Activated naive CD4-positive, alpha-beta T cell treated with Interleukin-2 at 50 U/mL for 16 hours (primary cell): Measurements from ENCODE around the gene RAB37.

ENCODE experiments used
- DNase-seq: peaks from one replicate; pipeline ENCODE4 v3.0.0-alpha.2; 2020

RAB37 gene

DNA sequence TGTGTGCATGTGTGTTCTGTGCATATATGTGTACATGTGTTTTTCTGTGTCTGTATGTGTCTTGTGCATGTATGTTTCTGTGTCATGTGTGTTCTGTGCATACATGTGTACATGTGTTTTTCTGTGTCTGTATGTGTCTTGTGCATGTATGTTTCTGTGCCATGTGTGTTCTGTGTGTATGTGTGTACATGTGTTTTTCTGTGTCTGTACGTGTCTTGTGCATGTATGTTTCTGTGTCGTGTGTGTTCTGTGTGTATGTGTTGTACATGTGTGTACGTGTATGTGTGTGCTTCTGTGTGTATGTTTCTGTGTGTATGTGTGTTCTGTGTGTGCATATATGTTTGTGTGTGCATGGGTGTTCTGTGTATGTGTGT, 8.4 kb upstream of the RAB37 start:
- no peak for DNase-seq

DNA sequence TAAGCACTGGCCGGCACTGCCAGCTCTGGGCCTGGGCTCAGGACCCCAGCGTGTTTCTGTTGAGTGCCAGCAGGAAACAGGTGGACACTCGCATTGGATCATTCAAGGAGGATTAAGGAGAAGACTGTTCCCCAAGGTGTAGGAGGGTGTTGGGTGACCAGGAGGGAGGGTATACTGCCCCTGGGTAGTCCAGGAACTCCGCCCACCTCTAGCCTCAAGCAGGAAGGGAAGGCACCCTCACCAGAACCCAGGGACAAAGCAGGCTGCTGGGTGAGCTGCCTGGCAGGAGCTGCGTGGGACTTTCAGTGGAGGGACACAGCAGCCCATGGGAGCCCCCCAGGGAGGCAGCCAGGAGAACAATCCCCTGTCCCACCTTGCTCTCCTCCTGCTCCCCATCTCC, 7.7 kb upstream of the RAB37 start:
- no peak for DNase-seq

DNA sequence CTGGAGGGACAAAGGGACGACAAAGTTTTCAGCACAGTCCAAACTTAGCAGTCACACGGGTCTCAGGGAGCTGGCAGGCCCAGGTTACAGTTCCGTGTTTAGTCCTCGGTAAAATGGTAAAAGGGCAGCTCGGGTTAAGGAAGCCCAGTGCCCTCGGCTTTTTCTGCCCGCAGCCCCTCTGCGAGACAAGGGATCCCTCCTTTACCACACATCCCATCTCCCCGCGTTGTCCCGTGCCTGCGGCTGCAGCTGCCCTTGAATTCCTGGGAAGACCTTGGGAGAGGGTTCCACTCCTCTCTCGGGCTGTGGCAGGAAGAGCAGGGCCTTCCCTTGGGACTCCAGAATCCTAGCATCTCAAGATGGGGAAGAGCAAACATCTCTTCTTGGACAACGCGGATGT, 7.2 kb upstream of the RAB37 start:
- DNase-seq: no peak

DNA sequence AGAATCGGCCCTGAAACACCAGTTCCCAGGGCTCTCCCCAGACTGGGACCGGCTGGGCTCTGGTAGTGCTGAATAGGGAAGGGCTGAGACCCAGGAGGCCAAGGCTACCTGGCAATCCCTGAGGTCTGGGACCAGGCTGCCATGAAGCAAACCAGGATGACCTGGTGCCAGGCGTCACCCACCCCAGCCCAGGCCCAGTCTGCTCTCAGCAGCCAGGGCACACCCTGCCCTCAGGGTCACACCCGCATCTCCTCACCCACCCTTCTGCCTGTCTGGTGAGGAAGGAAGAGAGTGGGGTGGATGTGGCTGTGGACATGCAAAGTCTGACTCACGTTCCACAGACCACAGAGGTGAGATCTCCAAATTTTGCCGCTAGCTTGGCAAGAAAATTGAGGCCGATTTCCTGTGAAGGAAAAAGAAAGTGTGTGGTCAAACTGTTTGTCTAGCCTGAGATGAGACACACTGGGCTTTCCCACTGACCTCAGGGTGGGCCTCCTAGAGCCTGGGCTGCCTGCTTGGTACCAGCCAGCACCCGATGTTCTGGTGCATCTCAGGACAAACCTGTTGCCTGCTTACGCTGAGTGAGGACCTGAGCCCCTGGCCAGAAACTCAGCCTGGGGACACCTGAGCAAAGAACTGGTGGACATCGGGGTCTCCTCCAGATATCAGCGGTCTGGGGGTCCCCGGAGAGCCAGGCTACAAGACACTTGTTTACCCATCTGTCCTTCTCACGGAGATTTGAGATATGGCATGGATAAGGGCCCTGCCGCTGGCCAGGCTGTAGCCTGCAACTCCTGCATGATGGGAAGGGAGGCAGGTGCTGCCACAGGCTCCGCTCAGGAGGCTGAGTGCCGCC, 6.3 kb upstream of the RAB37 start:
- peak; percentile 57 for DNase-seq

DNA sequence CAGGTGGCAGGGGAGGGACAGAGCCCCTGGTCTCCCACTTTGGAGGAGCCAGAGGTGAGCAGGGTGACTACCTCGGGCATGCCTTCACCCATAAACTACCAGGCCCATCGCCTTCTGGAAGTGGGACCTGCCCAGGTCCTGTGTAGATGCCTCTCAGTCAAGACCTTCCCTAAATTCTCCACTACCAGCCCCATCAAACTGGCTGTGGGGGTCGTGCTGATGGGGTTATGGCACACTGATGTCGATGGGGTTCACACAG, 5.8 kb upstream of the RAB37 start:
- no peak for DNase-seq

DNA sequence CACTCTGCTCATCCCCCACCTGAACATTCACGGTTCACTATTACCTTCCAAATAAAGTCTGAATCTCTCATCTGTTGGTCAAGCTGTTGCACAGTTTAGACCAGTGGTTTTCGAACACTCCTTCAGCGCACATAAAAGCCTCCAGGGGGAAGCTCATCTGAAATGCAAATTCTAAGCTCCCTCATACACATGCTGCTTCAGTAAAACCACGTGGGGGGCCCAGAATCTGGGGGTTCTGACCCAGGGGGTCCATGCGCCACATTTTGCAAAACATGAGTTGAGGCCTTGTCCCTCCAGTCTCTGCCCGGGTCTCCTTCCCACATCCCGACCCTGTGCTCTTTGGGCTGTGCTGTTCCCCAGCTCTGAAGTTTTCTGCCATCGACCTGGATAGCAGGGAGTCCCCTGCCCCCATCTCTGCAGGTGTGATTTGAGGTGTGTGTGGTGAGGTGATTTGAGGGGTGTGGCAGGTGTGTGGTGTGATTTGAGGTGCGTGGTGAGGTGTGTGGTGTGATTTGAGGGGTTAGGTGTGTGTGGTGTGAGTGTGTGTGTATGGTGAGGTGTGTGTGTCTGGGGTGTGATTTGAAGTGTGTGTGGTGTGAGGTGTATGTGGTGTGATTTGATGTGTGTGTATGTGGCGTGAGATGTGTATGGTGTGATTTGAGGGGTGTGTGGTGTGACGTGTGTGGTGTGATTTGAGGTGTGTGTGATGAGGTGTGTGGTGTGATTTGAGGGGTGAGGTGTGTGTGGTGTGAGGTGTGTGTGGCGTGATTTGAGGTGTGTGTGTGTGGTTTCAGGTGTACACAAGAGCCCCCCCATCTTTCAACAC, 4.8 kb upstream of the RAB37 start:
- DNase-seq: no peak

DNA sequence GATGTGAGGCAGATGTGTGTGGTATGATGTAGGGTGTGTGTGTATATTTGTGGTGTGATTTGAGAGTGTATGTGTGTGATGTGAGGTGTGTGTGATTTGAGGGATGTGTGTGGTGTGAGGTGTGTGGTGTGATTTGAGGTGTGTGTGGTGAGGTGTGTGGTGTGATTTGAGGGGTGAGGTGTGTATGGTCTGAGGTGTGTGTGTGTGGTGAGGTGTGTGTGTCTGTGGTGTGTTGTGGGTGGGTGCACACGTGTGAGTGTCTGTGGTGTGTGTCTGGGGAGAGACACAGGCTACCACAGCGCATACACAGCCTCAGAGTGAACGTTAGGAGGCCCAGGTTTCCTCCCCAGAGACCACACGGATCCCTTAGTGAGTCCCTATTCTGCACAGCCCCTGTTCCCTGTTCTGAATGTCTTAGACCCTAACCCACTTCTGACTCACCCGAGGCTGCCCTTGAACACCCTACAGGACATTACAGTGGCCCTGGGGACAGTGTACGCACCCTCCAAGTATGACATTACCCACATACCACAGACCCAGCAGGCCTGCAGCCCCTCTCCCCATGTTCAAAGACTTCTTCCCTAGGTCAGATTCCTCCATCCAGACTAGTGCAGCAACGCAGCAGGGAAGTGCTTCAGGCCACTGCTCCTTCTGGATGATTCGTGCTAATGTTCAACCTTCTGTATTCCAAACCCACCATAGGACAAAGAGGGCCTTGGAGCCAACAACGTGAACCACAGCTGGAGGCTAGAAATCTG, 3.5 kb upstream of the RAB37 start:
- DNase-seq: no peak

DNA sequence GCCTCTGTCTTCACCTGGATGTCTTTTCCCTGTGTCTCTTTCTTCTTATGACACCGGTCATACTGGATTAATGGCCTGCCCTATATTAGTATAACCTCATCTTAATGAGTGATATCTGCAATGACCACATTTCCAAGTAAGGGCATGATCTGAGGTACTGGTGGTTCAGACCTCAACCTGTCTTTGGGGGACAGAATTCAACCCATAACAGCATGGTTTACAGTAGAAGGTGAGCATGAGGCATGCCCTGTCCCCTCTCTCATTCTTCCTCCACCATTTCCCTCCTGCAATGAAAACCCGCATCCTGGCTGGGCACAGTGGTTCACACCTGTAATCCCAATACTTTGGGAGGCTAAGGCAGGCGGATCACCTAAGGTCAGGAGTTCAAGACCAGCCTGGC, 2.8 kb upstream of the RAB37 start:
- DNase-seq: no peak

DNA sequence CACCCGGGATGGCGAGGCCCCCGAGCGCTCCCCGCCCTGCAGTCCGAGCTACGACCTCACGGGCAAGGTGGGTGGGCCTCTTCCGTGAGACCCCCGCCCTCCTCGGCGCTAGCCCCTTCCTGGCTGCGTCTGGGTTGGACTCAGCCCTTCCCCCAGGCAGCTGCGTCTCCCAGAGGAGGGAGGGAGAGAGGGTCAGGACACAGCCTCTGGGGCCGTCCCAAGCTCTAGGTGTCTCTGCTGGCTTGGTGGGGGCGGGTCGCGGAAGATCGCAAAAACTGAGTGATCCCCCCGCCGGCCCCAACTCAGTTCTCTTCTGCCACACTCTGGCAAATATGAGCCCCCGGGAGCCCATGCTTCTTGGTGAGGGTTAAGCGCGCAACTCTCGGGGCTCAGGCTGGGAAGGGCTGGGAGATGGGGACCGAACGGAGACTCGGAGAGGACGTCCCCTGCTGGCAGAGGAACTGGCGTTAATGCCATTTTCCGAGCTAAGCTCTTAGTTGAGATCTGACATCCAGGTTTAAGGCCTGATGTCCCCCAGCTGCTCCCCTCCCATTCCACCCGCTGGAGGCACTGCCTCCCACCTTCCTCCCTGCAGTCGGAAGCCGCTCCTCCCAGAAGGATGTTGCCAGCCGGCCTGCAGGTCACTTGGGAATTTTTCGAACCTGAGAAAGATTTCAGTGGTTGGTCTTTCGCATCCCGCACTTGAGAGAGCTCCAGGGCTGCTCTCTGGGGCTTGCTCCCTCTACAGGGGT, 419 bp downstream of the RAB37 start:
- DNase-seq: peak; percentile 52

DNA sequence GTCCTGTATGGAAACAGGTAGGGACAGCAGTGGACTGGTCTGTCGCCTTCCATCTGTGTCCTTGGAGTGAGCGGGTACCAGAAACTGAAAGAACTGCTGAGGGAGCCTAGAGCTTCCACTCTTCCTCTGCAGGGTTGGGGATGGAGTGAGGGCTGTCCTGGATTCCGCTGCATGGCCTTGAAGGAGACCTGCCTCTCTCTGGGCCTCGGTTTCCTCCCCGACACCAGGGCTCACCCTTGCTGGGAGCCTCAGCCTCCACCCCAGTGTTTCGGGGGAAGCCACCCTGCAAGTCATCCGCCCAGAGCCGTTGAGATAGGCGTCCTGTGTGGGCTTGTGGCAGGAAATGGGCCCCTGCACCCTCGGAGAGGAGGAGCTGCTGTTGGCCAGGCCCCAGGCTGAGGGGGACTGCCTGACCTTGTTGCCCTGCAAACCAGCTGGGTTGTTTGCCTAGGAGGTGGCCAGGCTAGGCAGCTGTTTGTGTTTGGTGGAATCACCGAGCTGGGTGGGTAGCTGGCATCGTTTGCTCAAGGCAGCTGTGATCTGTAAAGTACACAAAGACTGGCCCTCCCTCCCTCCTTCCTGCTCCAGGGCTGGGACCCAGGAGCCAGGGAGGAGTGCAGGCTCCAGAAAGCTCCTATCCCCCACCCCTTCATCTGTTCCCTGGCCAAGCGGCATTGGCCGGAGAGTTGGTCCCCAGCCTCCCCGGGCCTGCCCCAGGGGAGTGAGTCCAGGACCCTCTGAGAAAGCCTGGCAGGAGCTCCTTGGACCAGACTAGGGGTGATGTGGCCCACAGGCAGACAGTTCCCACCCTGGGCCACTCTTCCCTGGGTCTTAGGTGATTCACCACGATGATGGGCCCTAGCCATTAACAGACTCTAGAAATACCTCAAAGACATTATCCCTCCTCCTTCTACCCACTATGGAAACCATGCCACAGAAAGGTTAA, 1.3 kb downstream of the RAB37 start:
- DNase-seq: peak; percentile 77

DNA sequence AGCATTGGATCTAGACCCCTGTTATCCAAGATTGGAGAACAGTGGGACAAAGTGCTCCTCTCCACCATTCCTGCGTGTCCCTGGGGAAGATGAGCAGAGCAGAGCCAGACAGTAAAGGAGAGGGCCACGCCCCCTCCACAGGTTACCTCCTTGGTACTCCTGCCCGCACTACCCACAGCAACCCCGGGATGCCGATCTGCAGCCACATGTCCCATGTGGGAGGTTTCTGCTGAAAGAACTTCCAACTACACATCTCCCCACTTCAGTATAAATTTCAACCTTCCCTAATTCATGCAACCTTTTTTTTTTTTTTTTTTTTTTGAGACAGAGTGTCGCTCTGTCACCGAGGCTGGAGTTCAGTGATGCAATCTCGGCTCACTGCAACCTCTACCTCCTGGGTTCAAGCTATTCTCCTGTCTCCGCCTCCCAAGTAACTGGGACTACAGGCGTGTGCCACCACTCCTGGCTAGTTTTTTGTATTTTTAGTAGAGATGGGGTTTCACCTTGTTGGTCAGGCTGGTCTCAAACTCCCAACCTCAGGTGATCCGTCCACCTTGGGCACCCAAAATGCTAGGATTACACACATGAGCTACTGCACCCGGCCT, 2.3 kb downstream of the RAB37 start:
- DNase-seq: no peak

DNA sequence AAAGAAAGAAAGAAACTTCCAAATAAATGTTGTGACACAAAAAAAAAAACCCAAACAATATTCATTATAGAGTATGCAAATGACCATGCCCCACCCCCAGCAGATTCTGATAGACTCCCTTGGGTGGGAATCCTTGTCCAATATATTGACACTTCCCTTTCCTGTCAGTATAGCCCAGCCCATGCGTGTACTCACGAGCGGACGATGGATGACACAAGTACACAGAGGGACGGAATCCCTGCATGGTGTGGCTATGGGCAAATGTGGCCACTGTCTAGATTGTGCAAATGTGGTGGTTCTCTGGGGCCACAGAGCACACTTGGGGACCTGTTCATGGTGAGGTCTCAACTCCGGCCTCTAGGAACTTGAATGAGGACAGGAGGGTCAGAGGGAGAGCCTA, 3.1 kb downstream of the RAB37 start:
- DNase-seq: no peak

DNA sequence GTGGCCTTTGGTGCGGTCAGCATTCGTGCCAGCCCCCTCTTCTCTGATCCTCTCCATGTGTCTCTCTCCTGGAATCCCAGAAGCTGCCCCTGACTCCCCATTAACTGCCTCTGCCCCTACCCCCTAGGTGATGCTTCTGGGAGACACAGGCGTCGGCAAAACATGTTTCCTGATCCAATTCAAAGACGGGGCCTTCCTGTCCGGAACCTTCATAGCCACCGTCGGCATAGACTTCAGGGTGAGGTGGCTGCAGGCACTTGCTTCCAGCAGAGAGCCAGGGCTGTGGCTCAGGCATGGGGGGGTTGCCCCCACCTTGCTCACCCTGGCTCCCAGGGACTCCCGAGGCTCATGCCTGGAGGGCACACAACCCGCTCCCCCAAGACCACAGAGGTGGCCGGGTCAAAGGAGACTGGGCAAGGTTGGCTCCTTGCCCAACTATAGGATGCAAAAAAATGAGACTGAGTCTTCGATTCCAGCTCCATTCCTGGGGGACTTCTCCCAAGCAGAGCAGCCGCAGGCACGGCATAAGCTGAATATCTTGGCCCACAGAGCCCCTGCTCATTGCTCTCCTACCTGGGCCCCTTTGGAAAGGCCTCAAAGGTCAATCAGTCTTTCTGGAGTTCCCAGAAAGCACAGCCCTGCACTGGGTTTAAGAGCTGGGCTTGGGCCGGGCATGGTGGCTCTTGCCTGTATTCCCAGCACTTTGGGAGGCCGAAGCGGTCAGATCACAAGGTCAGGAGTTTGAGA, 3.8 kb downstream of the RAB37 start:
- DNase-seq: no peak

DNA sequence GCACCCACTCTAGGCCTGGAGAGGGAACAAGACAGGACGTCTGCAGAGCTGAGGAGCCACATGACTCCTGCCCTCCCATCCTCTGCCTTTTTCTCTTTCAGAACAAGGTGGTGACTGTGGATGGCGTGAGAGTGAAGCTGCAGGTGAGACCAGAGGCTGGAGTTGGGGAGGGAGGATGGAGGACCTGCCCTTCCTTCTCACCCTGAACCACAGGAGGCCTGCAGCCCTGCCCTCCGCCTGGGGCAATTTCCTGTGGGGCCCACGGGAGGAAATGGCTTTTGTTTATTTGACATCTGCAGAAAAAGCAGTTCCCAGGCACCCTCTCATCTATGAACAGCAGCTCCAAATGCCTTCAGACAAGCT, 5.1 kb downstream of the RAB37 start:
- peak; percentile 45 for DNase-seq

DNA sequence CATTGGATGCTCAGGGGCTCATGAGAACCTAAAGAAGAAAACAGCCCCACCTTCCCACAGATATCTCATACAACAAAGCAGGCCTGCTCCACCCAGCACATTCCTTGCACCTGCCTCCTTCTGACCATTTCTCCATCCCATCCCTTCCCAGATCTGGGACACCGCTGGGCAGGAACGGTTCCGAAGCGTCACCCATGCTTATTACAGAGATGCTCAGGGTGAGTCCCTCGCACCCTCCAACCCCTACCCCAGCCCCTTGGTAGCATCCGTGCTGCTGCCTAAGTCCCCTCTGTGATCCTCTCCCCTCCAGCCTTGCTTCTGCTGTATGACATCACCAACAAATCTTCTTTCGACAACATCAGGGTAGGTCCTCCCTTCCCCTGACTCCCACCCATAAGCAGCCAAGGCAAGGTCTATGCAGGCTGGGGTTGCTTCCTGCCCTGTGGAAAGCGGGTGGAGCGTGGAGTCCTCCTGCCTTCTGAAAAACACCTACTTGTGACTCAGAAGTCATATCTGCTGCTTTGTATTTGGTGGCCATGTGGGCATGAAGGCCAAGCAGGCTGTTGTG, 6.0 kb downstream of the RAB37 start:
- no peak for DNase-seq

DNA sequence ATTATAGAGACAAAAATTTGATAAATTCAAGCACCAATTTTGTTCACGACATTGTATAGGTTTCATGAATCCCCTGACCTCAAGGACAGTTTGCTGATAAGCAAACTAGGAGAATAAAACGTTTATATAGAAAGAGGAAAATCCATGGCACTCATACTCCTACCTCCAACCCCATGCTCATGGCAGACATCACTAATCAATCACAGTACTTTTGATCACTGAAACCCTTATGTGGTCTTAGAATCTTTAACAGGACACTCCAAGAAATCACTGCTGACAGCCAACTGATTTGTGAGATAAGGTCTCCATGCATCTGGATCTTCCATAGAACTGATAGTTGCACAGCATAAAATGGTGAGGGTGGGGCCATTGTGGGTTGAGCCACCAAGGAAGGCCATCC, 6.7 kb downstream of the RAB37 start:
- DNase-seq: no peak

DNA sequence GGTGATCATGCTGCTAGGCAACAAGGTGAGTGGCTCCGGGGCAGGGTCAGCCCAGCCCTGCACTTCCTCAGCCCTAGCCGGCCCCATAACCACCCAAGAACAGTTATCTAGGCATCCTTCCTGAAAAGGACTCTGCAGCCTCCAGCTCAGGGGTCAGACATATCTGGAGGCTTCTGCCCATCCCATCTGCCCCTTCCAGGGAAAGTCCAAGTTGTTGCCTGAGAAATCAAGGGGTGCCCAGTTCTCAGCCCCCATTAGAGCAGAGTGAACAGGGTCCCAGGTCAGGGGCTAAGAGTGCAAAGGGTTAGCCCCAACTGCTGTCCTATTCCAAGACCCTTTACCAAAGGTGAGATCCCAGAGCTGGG, 7.3 kb downstream of the RAB37 start:
- DNase-seq: no peak

DNA sequence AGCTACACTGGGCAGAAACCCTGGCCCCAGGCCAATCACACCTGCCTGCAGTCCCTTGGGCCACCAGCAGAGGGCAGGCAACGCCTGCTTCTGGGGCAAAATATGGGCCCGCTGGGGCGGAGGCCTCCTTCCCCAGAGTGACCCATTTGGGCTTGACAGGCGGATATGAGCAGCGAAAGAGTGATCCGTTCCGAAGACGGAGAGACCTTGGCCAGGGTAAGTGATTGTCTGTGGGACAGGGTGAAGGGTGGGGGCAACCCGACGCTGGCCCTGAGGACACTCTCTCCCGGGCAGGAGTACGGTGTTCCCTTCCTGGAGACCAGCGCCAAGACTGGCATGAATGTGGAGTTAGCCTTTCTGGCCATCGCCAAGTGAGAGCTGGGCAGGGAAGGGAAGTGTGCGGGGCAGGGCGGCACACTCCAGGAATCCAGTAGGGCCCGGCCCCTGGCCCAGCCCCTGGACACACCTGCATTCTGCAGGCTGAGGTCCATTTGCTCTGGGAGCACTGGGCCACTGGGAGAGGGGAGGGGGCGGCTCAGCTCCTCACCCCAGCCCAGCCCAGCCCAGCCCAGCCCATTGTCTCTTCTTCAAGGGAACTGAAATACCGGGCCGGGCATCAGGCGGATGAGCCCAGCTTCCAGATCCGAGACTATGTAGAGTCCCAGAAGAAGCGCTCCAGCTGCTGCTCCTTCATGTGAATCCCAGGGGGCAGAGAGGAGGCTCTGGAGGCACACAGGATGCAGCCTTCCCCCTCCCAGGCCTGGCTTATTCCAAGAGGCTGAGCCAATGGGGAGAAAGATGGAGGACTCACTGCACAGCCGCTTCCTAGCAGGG, 7.9 kb downstream of the RAB37 start:
- DNase-seq: peak; percentile 89

DNA sequence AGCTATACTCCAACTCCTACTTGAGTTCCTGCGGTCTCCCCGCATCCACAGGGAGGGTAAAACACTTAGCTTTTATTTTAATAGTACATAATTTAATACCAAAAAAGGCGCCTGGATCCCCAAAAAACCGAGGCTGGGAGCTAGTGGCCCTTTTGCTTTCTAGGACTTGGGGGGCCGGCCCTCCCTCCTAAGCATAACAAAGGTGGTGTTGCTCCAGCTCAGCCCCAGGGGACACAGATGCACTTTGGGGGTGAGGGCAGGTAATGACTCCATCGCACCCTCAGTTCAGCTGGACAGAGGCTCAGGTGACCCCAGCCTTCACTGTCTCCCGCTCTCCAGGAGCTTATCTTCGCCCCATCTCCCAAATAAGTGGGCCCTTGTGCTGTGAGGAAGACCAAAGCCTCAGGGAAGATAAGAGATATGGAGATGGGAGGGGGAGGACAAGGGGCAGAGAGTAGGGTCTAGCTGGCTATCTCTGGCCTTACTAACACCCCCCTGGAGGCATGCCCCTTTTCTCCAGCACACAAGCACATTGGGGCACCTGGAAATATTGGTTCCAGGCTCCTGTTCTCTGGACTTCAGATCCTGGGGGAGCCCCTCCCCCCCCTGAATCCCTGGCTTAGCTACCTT, 8.6 kb downstream of the RAB37 start:
- DNase-seq: no peak
